Retina (tissue), 1 donor: Measurements from ENCODE around the gene C1QTNF5.

Experiments
- DNase-seq: peaks from one replicate; pipeline ENCODE4 v3.0.0-alpha.2; 2016

Gene C1QTNF5

DNA sequence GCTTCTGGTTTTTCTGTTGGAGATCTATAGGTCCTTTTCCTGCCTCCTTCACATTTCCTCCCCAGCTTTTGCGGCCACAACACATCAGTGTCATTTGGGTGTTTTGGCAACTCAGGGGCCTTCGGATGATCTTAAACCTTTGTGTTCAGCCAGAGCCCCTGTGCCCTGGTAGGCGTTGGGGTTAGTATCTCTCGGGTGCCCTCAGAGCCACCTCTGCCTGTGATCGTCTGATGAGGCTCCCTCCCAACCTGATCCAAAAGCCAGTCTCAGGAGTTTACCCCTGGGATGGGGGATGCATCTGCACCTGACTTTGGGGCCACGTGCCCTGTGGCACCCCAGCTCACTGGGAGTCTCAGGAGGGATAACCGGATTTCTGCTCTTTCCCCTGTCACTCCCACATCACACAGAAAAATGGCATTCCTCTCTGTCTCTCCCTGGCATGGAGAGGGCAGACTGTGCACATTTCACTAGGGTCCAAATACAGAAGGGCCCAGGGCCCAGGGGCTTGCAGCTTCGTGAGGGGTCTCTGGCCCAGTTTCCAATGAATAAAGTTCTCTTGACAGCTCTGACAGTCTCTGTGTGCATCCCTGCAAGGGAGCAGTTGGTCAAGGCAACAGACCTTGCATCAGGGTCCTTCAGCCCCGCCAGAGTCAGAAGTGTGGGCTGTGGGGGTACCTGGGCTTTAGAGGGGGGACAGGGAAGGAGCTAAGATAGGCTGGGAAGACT lies 3.8 kb downstream of the C1QTNF5 start:
- DNase-seq = no peak

DNA sequence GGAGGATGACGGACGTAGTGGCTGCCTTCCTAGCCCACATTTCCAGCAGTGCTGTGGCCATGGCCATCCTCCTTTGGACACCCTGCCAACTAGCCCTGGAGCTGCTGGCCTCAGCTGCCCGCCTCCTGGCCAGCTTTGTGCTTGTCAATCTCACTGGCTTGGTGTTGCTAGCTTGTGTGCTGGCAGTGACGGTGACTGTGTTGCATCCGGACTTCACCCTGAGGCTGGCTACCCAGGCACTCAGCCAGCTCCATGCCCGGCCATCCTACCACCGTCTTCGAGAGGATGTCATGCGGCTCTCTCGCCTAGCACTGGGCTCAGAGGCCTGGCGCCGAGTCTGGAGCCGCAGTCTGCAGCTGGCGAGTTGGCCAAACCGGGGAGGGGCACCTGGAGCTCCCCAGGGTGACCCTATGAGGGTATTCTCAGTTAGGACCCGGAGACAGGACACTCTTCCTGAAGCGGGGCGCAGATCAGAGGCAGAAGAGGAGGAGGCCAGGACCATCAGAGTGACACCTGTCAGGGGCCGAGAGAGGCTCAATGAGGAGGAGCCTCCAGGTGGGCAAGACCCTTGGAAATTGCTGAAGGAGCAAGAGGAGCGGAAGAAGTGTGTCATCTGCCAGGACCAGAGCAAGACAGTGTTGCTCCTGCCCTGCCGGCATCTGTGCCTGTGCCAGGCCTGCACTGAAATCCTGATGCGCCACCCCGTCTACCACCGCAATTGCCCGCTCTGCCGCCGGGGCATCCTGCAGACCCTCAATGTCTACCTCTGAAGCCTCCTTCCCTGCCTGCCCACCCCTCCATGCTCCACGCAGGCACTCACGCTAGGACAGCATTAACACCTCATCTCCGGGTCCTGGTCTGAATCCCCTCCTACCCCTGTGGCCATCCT lies 4.8 kb downstream of the C1QTNF5 start:
- DNase-seq = no peak

DNA sequence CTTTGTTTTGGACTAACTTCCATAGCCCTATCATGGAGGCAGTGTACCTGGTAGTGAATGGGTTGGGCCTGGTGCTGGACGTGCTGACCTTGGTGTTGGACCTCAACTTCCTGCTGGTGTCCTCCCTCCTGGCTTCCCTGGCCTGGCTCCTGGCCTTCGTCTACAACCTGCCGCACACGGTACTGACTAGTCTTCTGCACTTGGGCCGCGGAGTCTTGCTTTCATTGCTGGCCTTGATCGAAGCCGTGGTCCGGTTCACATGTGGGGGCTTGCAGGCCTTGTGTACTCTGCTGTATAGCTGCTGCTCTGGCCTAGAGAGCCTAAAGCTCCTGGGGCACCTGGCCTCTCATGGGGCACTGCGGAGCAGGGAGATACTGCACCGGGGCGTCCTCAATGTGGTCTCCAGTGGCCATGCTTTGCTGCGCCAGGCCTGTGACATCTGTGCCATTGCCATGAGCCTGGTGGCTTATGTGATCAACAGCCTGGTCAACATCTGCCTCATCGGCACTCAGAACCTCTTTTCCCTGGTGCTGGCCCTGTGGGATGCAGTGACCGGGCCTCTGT lies 5.5 kb downstream of the C1QTNF5 start:
- no peak for DNase-seq

DNA sequence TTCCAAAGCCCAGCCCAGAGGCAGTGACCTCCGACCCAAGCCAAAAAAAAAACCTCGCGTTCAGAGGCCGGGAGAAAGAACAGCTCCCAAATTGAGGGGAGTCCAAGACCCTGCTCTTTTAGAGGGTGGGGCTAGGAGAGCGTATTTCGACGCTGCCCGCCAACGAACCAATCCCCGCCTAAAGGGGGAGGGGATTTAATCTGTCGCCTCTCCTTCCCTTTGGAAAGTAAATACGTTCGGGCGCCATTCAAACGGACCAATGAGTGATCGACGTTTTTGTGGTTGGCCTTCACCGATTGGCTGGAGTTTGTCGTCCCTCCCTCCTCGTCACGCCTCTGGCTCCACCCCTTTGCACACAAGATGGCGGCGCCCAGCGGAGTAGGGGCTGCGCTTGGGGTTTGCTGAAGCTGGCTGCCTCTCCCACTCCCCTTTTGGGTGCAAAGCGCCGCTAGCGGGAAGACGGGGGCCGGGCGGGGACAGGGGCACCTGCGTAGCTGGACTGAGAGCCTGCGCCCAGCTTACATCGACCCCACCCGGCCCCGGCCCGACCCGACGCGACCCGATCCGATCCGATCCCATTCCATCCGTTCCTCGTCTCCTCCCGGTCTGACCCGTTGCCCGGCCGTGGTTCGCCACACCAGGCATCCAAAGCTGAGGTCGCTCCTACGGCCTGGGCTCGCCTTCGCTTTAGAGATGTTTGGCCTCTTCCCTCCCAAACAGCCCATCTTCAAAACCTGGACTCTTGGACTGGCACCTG lies 6.3 kb downstream of the C1QTNF5 start, which contains the start of gene RNF26:
TSS of gene RNF26 (plus strand) at position 354 of the 757 bp plus-strand sequence. CDS start 596 bp downstream, outside the sequence.
- DNase-seq = peak; percentile 98

DNA sequence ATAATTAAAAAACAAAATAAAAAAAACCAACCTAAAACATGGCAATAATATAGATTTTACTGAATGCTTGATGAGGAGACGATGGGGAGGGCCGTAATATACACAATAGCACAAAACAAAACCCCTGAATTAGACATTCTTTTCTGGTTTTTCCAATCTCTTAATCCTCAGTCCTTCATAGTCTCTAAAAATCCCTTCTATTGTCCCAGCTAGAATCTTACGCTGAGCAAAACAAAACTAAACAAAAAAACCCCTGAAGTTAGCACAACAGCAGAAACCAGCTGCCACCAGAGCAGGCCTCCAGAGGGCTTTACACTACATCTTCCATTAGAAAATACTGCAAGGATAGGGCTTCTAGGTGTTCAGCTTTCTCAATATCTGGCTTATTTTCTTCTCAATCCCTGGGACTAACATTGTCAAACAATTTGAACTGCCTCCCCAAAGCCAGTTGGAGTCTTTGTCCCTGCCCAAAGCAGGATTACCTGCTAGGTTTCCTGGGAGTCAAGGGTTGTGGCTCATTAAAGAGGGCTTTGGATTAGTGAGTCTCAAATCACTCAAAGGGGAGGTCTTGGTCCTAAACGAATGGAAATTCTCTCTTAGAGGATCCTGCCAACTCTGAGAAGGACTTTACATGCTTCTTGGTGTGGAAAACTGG lies 8.4 kb downstream of the C1QTNF5 start:
- no peak for DNase-seq

DNA sequence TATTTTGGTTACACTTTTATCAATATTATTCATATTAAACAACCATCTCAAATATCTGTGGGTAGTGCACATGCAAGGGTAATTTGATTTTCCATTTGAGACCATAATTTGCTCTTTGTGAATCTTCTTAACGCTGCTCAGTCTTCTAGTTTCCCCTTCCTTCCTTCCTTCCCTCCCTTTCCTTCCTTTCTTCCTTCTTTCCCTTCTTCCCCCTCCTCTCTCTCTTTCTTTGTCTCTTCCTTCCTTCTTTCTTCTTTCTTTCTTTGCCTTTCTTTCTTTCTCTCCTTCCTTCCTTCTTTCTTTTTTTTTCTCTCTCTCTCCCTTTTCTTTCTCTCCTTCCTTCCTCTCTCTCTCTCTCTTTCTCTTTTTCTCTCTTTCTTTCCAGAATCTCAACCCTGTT lies 10.4 kb downstream of the C1QTNF5 start:
- no peak for DNase-seq

DNA sequence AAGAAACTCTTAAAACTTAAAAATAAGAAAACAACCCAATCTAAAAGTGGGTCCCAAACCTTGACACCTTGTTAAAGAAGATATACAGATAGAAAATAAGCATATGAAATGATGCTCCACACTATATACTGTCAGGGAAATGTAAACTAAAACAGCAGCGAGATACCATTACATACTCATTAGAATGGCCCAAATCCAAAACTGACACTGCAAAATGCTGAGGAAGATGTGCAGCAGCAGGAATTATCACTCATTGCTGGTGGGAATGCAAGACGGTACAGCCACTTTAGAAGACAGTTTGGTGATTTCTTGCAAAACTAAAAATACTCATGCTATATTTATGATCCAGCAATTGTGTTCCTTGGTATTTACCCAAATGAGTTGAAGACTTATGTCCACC lies 11.4 kb downstream of the C1QTNF5 start:
- no peak for DNase-seq

DNA sequence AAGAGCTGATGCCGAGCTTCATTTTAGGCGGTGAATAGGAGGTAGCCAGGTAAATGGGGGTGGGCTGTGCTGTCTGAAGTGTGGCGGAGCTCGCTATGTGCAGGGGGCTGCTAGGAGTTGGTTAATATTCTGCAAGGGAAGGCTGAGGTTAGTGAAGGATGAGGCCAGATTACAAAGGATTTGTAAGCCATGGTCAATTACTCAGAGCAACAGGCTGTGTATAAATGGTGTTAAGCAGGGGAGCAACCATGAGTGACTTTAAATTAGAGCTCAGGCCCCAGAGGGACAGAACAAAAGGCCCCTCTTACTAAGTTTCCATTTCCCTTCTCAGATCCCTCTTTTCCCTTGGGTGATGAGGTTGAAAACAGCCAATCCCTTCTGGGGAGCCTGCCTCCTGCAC lies 16.5 kb downstream of the C1QTNF5 start:
- no peak for DNase-seq

DNA sequence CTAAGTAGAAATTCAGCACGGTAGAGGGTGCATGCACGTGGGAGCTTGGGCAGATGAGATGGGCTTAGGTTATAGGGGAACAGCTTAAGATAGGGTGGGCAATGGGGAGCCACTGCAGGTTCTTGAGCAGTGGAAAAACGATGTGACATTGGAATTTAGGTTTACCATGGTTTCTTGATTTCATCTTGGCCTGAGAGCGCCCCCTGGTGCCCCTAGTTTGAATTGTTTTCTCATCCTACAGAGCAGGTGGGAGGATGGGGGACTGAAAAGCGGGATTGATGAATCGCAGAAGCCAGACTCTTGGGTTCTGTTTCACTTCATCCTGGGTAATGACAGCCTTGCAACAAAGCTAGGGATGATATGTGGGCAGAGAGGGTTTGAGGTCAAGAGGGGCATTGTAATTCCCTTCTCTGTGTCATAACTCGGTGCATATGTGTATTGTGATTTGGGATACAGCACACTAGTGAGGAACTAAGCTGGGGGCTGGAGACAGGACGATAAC lies 17.1 kb downstream of the C1QTNF5 start:
- DNase-seq = peak; percentile 85

DNA sequence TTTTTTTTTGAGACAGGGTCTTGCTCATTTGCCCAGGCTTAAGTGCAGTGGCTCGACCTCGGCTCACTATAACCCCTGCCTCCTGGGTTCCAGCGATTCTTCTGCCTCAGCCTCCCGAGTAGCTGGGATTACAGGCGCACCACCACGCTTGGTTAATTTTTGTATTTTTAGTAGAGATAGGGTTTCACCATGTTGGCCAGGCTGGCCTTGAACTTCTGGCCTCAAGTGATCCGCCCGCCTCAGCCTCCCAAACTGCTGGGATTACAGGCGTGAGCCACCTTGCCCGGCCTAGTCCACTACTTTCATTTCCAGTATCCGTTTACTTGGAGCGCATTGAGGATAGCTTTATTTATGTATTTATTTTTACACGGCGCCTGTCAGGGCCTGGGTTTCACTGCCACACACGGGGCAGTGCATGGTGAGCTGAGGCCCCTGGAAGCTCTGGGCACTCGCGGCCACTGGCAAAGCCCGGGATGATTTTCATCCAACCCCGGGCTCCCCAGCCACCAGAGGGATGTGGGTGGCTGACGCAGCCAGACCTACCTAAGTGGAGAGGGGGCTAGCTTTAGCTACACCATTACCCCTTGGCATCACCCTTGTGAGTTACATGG lies 17.7 kb downstream of the C1QTNF5 start:
- DNase-seq = no peak

DNA sequence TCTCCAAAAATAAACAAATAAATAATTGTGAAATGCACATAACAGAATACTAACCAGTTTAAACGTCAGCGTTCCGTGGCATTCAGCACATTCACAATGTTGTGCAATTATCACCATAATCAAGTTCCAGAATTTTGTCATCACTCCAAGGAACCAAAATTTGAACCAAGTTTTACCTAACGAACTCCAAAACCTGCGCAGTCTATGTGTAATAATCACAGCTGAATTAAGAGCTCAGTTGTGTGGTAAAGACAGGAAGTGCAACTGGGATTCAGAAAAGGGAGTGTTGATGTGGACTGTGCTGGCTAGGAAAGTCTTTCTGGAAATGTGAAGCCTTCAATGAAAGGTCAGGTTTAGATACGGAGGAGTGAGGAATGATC lies 18.3 kb downstream of the C1QTNF5 start:
- DNase-seq = no peak

DNA sequence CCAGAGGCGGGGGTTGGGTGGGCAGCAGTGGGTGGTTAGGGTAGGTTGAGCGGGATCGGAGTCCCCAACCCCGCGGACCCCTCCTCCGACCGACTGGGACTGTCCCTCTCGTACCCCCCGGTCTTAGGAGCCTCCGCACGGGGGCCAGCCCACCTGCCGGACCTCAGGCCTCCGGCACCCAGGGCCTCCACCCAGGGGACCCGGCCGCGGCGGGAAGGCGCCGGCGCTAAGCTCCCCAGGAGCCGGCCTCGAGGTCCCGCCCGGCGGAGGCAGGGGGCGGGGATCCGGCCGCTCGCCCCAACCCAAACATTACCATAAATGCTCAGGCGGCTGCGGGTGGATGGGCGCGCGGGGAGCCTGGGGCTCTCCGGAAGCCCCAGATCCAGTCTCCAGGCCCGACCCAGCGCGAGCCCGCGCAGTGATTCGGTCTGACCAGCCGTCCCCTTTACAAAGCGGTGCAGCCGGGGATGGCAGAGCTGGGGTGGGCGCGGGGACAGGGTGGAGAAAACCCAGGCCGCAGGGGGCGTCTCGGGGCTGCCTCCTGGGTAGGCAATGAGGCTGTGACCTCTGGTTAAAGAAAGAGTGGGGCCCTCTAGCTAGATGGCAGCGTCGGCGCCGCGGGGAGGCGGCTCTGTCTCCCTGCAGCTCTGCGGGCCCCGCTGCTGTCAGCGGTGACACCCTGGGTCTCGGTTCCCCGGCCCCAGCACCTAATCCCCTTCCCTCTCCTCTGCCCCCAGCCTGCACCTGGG lies 19.7 kb downstream of the C1QTNF5 start:
- peak; percentile 80 for DNase-seq

DNA sequence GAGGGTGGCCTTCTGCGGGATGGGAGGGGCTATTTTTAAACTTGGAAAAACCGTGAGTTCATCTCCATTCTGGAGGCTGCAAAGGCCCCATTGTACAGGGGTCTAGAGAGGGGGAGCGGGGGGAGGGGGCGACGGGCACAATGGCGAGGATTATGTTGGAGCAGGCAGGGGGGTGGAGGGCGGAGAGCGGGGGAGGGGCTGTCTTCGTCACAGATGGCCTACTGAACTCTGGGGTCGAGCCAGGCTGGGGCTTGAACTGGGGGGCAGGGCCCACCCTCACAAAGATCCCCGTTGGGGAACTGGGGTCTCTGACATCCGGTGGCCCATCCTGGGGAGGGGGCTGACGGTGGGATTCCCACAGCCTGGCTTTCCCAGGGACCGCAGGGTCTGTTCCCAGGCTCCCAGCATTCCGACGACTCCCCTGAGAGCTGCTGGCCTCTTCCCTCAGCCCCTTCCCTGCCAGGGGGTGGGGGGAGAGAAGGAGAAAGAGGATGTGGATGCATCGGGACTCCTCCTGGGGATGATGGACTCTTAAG lies 20.4 kb downstream of the C1QTNF5 start:
- DNase-seq = no peak

DNA sequence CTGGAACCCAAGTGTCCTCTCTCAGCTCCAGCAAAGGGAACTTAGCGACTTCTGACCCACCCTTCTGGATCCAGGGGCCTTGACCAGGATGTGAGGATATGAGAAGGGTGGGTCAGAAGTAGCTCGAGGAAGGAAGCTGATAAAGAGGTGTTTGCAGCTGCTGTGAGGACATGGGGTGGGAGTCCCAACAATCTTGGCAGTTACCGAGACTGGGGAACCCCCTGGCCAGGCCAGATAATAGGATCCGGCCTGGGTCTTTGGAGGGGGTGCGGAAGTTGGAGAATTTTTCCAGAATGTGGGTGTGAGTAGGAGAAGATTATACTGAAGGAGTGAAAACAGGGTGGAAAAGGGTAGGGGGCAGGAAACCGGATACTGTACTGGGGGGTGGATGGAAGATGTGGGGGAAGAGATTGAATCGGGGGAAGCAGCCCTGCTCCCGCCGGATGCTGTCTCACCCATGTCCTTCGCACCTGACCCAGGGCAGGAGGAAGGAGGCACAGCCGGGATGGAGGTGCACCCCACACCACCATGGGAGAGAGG lies 20.9 kb downstream of the C1QTNF5 start:
- peak; percentile 43 for DNase-seq

DNA sequence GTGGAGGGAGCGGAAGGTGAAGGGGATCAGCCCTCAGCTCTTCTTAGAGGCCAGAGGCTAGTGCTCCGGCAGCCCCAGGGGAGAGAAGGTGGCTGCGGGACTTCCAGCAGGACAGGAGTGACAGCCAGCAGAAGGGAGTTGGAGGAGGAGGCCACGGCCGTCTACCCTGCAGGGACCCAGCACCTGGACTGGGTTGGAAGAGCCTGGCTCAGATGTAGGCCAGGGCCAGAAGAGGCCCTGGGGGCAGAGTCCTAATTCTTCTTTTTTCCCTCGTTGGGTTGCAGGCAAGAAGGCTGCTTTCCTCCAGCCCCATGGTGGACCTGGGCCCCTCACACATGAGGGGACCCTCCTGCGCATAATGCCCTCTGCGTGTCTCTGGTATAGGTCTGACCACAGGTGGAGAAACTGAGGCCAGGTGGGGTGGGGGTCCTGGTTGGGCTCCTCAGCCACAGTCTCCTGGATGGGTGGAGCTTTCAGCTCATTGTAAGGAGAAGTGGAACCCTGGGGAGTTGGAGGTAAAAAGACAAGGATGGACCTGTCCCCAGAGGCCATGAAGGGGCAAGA lies 21.5 kb downstream of the C1QTNF5 start:
- DNase-seq = no peak

DNA sequence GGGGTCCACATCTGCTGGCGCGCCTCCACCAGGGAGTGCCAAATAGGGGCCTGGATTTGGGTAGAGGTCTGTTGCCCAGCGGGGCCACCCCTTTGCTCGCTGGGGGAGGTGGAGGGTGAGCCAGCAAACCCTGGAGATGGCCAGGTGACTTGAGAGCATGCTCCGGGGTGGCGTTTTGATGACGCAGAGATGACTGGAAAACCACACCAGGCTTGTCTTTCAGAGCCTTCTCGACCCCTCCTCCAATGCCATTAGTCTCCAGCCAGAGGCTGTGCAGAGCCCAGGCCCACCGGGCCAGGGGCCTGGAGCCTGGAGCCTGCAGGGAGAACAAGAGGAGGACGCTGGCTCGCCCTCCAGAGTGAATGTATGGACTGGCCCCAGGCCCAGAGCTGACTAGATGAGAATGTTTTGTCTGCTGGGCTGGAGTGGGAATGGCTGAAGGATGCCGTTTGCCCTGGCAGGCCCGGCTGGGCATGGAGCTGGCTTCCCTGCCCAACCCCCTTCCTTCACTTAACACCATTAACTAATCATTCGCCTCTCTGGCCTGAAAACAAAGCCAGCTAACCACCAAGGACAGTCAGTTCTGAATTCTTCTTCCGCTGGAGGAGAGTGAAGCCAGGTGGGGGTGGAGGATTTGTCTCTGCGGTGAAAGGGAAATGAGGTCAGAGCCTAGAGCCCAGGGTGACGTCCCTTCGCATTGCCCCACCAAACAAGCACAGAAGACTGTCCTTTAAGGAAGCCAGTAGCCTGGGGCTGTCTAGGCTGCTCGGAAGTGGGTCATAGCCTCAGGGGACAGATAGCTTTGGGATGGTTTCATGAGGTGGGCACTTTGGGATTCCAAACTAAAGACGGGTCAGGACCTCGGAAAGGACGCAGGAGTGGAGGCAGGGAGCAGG lies 22.2 kb downstream of the C1QTNF5 start:
- peak; percentile 76 for DNase-seq

DNA sequence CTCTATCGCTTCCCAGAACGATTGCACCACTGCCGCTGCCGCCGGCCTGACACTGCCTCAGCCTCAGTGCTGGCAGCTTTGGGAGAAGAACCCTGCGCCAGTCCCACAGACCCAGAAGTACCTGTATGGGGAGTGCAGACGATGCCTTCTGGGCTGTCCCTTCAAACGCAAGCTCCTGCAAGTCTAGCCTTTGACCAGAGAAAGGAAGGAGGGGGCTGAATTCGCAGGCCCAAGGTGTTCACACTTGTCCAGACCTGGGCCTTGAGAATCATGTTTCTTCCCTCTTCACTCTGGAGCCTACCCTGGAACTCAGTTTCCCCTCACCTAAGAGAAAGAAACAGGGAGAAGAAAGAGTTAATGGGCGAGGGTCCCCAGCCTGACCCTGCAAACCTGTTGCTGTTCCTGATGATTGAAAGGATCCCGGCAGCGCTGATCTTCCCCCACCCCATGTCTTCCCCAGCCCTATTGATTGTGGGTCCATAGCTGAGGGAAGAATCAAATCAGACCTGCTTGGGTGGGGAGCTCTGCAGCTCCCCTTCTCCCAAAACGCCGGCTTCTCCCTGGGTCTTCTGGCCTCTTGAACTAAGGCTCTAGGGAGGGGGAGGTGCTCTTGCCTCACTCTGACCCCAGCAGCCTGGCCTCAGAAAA lies 23.0 kb downstream of the C1QTNF5 start:
- DNase-seq = no peak
